NT2/D1 (cell line): ENCODE results near the gene PLCD4.
A peak's percentile ranks its signal among the peaks of the same experiment; 100 is the strongest.

ENCODE experiments used
- DNase-seq: peaks from one replicate; pipeline ENCODE4 v3.0.0-alpha.2; 2011; ENCODE audit warnings: low read depth, low spot score
- H3K27me3 ChIP-seq: 2 replicates; pipeline ENCODE4 v1.6.0; 2011; ENCODE audit warnings: mild to moderate bottlenecking; ENCODE audit not compliant: insufficient read length, insufficient read depth
- H3K36me3 ChIP-seq: 2 replicates; pipeline ENCODE4 v1.6.1; 2011; ENCODE audit warnings: mild to moderate bottlenecking, low read length, mixed read lengths; ENCODE audit not compliant: insufficient read depth, insufficient read length
- H3K4me1 ChIP-seq: 2 replicates; pipeline ENCODE4 v1.5.1; 2011; ENCODE audit not compliant: insufficient read depth, insufficient read length
- H3K4me3 ChIP-seq: 2 replicates; pipeline ENCODE4 v1.5.1; 2011; ENCODE audit warnings: low read depth; ENCODE audit not compliant: insufficient read length
- H3K9ac ChIP-seq: 2 replicates; pipeline ENCODE4 v1.6.0; 2011; ENCODE audit warnings: low read depth; ENCODE audit not compliant: insufficient read length
- H3K9me3 ChIP-seq: 2 replicates; pipeline ENCODE4 v1.5.1; 2011; ENCODE audit warnings: mild to moderate bottlenecking, low read length; ENCODE audit not compliant: insufficient read depth
- SUZ12 ChIP-seq: IDR thresholded peaks from 2 replicates; pipeline ENCODE4 v1.6.1; 2011; ENCODE audit not compliant: insufficient read length, insufficient read depth; ENCODE audit errors: extremely low read depth
- YY1 ChIP-seq: IDR thresholded peaks from 2 replicates; pipeline ENCODE4 v1.6.1; 2011; ENCODE audit not compliant: insufficient read length, insufficient read depth
- ZNF274 ChIP-seq: IDR thresholded peaks from 2 replicates; pipeline ENCODE4 v1.6.1; 2011; ENCODE audit warnings: mild to moderate bottlenecking, low read depth, low read length

PLCD4 gene

DNA sequence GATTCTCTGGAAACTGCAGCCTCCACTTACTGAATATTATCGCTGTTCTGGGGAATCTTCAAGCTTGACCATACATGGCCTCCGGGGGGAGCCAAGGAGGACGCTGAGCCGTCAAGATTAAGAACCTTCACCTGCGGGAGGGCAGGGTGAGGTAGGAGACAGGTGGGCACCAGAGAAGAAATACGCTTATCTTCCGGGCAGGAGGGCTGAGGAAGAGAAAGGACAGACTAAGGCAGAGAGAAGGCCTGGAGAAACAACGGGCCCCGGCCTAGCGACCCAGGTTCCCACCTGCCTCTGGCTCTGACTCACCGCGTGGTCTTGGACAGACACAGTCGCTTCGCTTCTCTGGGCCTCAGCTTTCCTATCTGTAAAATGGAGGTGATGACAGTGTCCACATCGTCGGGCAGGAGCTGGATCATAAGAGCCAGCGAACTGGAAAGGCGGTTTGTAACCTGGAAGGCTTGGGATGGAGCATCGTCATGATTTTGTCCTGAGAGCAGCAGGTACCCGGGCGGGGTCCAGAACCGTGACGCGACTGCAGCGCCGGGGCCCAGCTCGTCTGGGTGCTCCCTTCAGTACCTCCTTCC lies 51.1 kb downstream of the PLCD4 start:
- Histone ChIP-seq H3K36me3 (peaks cover 81% of the 10 kb centered on the region), H3K27me3 (no peaks in the 10 kb centered on the region), H3K9ac (peak overlapping the region; percentile 93), H3K9me3 (no peaks in the 10 kb centered on the region), H3K4me1 (no peaks in the 10 kb centered on the region), H3K4me3 (peak overlapping the region; percentile 76)
- no peak for TF ChIP-seq YY1
- TF ChIP-seq SUZ12: no peak
- no peak for TF ChIP-seq ZNF274
- peak; percentile 48 for DNase-seq

- Histone ChIP-seq H3K27me3 (no peaks in the 10 kb centered on the region), H3K36me3 (peaks cover 81% of the 10 kb centered on the region)
Observed at GRCh38 chr2:218659258-218659987, 51.7 kb downstream of the PLCD4 start, which contains the start of the genes BCS1L and ZNF142. TSS of gene BCS1L (plus strand) at chr2:218659683. CDS start at chr2:218660988, 1,305 bp downstream. TSS of gene ZNF142 (minus strand) at chr2:218659623. CDS start at chr2:218656429, 3,194 bp downstream.

DNA sequence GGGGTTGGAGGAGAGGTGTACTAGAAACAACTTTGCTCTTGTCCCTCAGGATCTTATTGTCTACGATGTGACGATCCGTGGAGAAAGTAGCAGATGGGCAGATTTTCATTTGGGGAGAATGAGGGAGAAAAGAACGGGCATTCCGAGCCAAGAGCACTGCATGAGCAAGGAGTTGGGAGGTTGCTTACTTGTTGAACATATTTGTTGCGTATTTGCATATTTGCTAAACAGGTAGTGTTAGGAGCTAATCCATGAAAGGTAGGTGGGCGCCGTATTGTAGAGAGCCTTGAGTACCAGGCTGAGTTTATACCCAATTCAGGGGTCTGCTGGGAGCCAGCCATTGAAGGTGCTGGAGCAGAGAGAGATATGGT lies 52.3 kb downstream of the PLCD4 start:
- no peaks in the 10 kb centered on the region for H3K4me1 ChIP-seq
- H3K4me3 ChIP-seq: peak overlapping the region; percentile 76
- H3K36me3 ChIP-seq: peaks cover 81% of the 10 kb centered on the region
- DNase-seq: no peak
- H3K9me3 ChIP-seq: no peaks in the 10 kb centered on the region
- no peaks in the 10 kb centered on the region for H3K27me3 ChIP-seq
- TF ChIP-seq YY1 (no peak), ZNF274 (no peak), SUZ12 (no peak)
- H3K9ac ChIP-seq: peak overlapping the region; percentile 93

More at GRCh38 chr2:218659258-218659987, 51.7 kb downstream of the PLCD4 start, which contains the start of the genes BCS1L and ZNF142:
- Histone ChIP-seq H3K9me3 (no peaks in the 10 kb centered on the region), H3K4me1 (no peaks in the 10 kb centered on the region), H3K4me3 (peak within 1 kb of the TSS; percentile 76), H3K9ac (peak within 1 kb of the TSS; percentile 93)
- peak; percentile 85 for DNase-seq
- TF ChIP-seq YY1 (no peak), SUZ12 (no peak)

DNA sequence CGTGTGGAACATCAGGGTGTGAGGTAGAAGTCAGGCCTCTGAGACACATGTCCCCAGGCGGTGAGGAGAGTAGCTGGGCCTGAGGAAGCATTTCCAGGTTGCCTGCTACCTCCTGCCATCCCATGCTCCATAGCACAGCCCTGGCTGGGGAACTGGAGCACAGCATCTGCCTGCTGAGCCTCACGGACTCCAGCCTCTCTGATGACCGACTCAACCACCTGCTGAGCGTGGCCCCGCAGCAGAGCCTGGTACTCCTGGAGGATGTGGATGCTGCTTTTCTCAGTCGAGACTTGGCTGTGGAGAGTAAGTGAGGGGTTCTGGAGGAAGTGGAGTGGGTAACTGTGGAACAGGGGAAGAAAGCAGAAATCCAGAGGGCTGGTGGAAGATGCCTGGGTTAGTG lies 54.7 kb downstream of the PLCD4 start:
- DNase-seq: no peak
- H3K4me3 ChIP-seq: no peak overlapping the region
- no peak overlapping the region for H3K9ac ChIP-seq
- no peaks in the 10 kb centered on the region for H3K27me3 ChIP-seq
- TF ChIP-seq YY1 (no peak), ZNF274 (no peak), SUZ12 (no peak)
- peaks cover 79% of the 10 kb centered on the region for H3K36me3 ChIP-seq
- no peaks in the 10 kb centered on the region for H3K4me1 ChIP-seq
- H3K9me3 ChIP-seq: no peaks in the 10 kb centered on the region

- Histone ChIP-seq H3K36me3 (peaks cover 79% of the 10 kb centered on the region), H3K27me3 (no peaks in the 10 kb centered on the region)
- no peak for DNase-seq
Observed at GRCh38 chr2:218662827-218663226, 55.1 kb downstream of the PLCD4 start.

GRCh38 chr2:218663901-218664300 lies 56.2 kb downstream of the PLCD4 start:
- TF ChIP-seq SUZ12 (no peak), YY1 (no peak), ZNF274 (no peak)
- no peaks in the 10 kb centered on the region for H3K9me3 ChIP-seq
- no peak overlapping the region for H3K4me3 ChIP-seq
- H3K9ac ChIP-seq: no peak overlapping the region
- DNase-seq: no peak
- H3K27me3 ChIP-seq: no peaks in the 10 kb centered on the region
- H3K36me3 ChIP-seq: peaks cover 82% of the 10 kb centered on the region
- H3K4me1 ChIP-seq: no peaks in the 10 kb centered on the region

More at GRCh38 chr2:218662827-218663226, 55.1 kb downstream of the PLCD4 start:
- TF ChIP-seq SUZ12 (no peak), ZNF274 (no peak), YY1 (no peak)
- H3K4me3 ChIP-seq: no peak overlapping the region
- no peaks in the 10 kb centered on the region for H3K4me1 ChIP-seq
- H3K9me3 ChIP-seq: no peaks in the 10 kb centered on the region
- H3K9ac ChIP-seq: no peak overlapping the region

DNA sequence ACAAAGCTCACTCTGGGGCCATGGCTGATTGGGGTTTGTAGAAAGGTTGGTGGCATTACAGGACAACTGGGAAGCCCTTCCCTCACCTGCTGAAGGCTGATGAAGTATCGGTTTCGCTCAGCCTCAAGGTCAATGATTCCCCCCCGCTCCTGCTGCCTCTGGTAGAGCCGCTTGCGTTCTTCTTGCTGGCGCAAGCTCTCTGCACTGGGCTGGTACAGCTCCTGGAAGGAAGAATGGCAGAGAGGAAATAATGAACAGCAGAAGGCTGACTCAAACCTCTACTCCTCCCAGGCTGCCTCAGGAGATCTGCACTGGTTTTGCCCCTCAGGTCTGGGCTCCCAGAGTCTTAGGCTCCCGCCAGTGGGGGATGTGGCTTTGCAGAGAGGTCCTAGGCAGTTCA lies 57.0 kb downstream of the PLCD4 start:
- Histone ChIP-seq H3K9ac (no peak overlapping the region), H3K4me1 (no peaks in the 10 kb centered on the region), H3K36me3 (peaks cover 89% of the 10 kb centered on the region), H3K4me3 (no peak overlapping the region), H3K27me3 (no peaks in the 10 kb centered on the region), H3K9me3 (no peaks in the 10 kb centered on the region)
- TF ChIP-seq YY1: no peak
- TF ChIP-seq ZNF274: no peak
- TF ChIP-seq SUZ12: no peak
- no peak for DNase-seq
